ENCODE measurements around the gene NUP62.

- TF ChIP-seq EZH2 (IDR thresholded peaks at IDR 0.05; ENCODE audit: low read depth, unreplicated experiment) (no peak), CTCF (conservative IDR thresholded peaks at IDR 0.05; ENCODE audit: low read depth in 2 of 2) (no peak), REST (IDR thresholded peaks at IDR 0.05; ENCODE audit: unreplicated experiment) (no peak), POLR2AphosphoS5 (IDR thresholded peaks at IDR 0.05; ENCODE audit: low read depth) (no peak), CREB1 (CRISPR knock-in tag; IDR thresholded peaks at IDR 0.05; ENCODE audit: low read depth) (no peak), EZH2phosphoT487 (IDR thresholded peaks at IDR 0.05; ENCODE audit: unreplicated experiment) (no peak), JUNB (IDR thresholded peaks at IDR 0.05; ENCODE audit: unreplicated experiment) (no peak), ZNF114 (CRISPR knock-in tag; IDR thresholded peaks at IDR 0.05) (no peak), STAT1 (IDR thresholded peaks at IDR 0.05; ENCODE audit: unreplicated experiment) (no peak)
Measured at GRCh38 chr19:49884109-49884508, 45.2 kb downstream of the NUP62 start.
